ENCODE measurements around the gene KREMEN2.
A peak's percentile ranks its signal among the peaks of the same experiment; 100 is the strongest.

Gene KREMEN2

GRCh38 chr16:3007059-3007956 lies 43.2 kb downstream of the KREMEN2 start:
- Histone ChIP-seq H3K23ac (ENCODE audit: low read depth, low read length, poor library complexity) (peak overlapping the region; percentile 85), H3K18ac (ENCODE audit: low read length) (peak overlapping the region; percentile 30), H3K4me1 (ENCODE audit: control insufficient read depth in 2 of 2, insufficient read depth in 1 of 2, low read depth in 1 of 2, low read length in 2 of 2) (peaks cover 17 to 25% of the 10 kb centered on the region in 2 donors), H2BK15ac (ENCODE audit: low read length) (no peak overlapping the region), H3K79me1 (ENCODE audit: low read depth, low read length) (no peaks in the 10 kb centered on the region), H3K27me3 (ENCODE audit: control insufficient read depth in 3 of 3, insufficient read depth in 3 of 3, low read depth in 1 of 3, low read length in 3 of 3) (peaks cover 24 to 68% (median 60%) of the 10 kb centered on the region in 3 experiments), H2AK5ac (ENCODE audit: low read depth, low read length) (no peak overlapping the region), H3K9ac (ENCODE audit: low read depth, low read length, poor library complexity) (peak overlapping the region; percentile 36), H3K36me3 (replicated peaks in 1 of 2; ENCODE audit: control insufficient read depth in 2 of 2, insufficient read depth in 2 of 2, low read length in 2 of 2) (no peaks in the 10 kb centered on the region), H2AFZ (ENCODE audit: low read length) (peak overlapping the region; percentile 58), H3K4me2 (ENCODE audit: insufficient read depth, low read length, poor library complexity, severe bottlenecking) (no peak overlapping the region), H3K14ac (ENCODE audit: low read length) (peak overlapping the region; percentile 26), H3K4me3 (ENCODE audit: low read length in 2 of 2) (no peak overlapping the region), H3K27ac (replicated peaks; ENCODE audit: low read length) (no peak overlapping the region), H2BK5ac (ENCODE audit: low read length) (no peak overlapping the region), H4K8ac (ENCODE audit: low read depth, low read length) (no peak overlapping the region), H4K91ac (ENCODE audit: low read depth, low read length, poor library complexity) (no peak overlapping the region), H3K9me3 (replicated peaks in 1 of 2; ENCODE audit: control insufficient read depth in 2 of 2, insufficient read depth in 1 of 2, low read depth in 1 of 2, low read length in 2 of 2) (no peaks in the 10 kb centered on the region), H3K4ac (ENCODE audit: low read length) (no peak overlapping the region), H2BK12ac (ENCODE audit: low read length) (peak overlapping the region; percentile 59), H2BK120ac (ENCODE audit: low read depth, low read length) (no peak overlapping the region)
- no CpG with 5 or more reads among the region's 13 CpGs for WGBS, 2 donors (ENCODE audit: extremely low coverage in 2 of 2, insufficient read length in 2 of 2, insufficient replicate concordance in 1 of 2)
- no peak for DNase-seq (ENCODE audit: low spot score)

DNA sequence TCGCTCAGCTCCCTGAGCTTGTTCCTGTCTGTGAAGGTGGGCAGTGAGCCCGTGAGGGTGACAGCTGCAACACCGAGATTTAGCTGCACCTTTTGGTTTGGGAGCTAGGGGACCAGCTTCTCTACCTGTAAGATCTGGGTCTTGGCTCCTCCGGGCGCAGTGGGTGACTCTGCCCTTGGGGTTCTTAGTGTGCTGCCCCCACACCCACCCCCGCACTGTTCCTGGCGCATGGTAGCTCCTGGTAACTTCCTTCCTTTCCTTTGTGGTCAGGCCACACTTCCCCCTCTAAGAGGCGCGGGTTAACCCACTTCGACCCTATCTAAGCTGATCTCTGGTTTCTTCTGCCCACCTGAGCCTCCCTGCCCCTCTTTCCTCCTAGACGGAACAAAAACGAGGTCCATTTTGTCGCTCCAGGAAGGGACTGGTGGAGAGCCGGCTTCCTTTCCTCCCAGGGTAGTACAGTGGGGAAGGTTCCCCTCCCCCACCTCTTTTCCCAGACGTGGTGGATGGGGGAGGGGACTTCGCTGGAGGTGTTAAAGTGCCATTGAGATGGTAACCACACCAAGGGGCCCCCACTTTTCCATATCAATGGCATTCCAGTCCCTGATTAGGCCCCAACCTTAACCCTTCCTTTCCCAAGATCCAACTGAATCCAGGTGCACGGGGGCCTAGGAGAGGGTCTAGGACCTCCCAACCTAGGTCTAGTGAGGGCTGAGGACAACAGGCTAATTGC lies 44.0 kb downstream of the KREMEN2 start:
- H3K4me2 ChIP-seq (ENCODE audit: insufficient read depth, low read length, poor library complexity, severe bottlenecking), result no peak overlapping the region
- H3K9ac ChIP-seq (ENCODE audit: low read depth, low read length, poor library complexity), result peak overlapping the region; percentile 36
- no peak overlapping the region for H3K27ac ChIP-seq (replicated peaks; ENCODE audit: low read length)
- no peak overlapping the region for H3K4me3 ChIP-seq (ENCODE audit: low read length in 2 of 2)
- H3K14ac ChIP-seq (ENCODE audit: low read length), result peak overlapping the region; percentile 26
- H3K4ac ChIP-seq (ENCODE audit: low read length), result no peak overlapping the region
- no peak overlapping the region for H4K91ac ChIP-seq (ENCODE audit: low read depth, low read length, poor library complexity)
- peaks cover 26 to 76% (median 68%) of the 10 kb centered on the region in 3 experiments for H3K27me3 ChIP-seq (ENCODE audit: control insufficient read depth in 3 of 3, insufficient read depth in 3 of 3, low read depth in 1 of 3, low read length in 3 of 3)
- H3K36me3 ChIP-seq (replicated peaks in 1 of 2; ENCODE audit: control insufficient read depth in 2 of 2, insufficient read depth in 2 of 2, low read length in 2 of 2), result no peaks in the 10 kb centered on the region
- H3K4me1 ChIP-seq (ENCODE audit: control insufficient read depth in 2 of 2, insufficient read depth in 1 of 2, low read depth in 1 of 2, low read length in 2 of 2), result peaks cover 19 to 25% of the 10 kb centered on the region in 2 donors
- H3K79me1 ChIP-seq (ENCODE audit: low read depth, low read length), result no peaks in the 10 kb centered on the region
- no peak overlapping the region for H2AK5ac ChIP-seq (ENCODE audit: low read depth, low read length)
- H2BK15ac ChIP-seq (ENCODE audit: low read length), result no peak overlapping the region
- H3K18ac ChIP-seq (ENCODE audit: low read length), result peak overlapping the region; percentile 30
- no peaks in the 10 kb centered on the region for H3K9me3 ChIP-seq (replicated peaks in 1 of 2; ENCODE audit: control insufficient read depth in 2 of 2, insufficient read depth in 1 of 2, low read depth in 1 of 2, low read length in 2 of 2)
- DNase-seq (ENCODE audit: low spot score), result no peak
- H2BK5ac ChIP-seq (ENCODE audit: low read length), result no peak overlapping the region
- H2BK12ac ChIP-seq (ENCODE audit: low read length), result peak overlapping the region; percentile 59
- no peak overlapping the region for H4K8ac ChIP-seq (ENCODE audit: low read depth, low read length)
- WGBS, 2 donors (ENCODE audit: extremely low coverage in 2 of 2, insufficient read length in 2 of 2, insufficient replicate concordance in 1 of 2), result no CpG with 5 or more reads among the region's 17 CpGs
- H2BK120ac ChIP-seq (ENCODE audit: low read depth, low read length), result no peak overlapping the region
- H2AFZ ChIP-seq (ENCODE audit: low read length), result peak overlapping the region; percentile 58
- H3K23ac ChIP-seq (ENCODE audit: low read depth, low read length, poor library complexity), result no peak overlapping the region

DNA sequence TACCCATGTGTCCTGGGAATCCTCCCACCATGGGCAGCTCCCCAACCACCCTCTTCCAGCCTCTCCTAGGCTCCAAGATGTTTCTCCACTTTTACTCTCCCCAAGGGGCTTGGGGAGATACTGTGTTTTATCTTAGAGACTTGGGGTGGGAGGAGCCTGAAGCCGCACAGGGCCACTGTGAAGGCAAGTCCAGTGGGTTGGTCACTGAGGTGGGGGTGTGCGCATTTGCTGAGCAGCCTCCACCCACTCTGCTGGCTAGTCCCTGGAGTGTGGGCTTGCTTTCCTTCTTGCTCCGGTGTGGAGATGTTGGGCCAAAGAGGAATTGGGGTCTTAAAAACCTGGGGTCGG lies 44.6 kb downstream of the KREMEN2 start:
- DNase-seq (ENCODE audit: low spot score), result no peak
- H3K9me3 ChIP-seq (replicated peaks in 1 of 2; ENCODE audit: control insufficient read depth in 2 of 2, insufficient read depth in 1 of 2, low read depth in 1 of 2, low read length in 2 of 2), result no peaks in the 10 kb centered on the region
- no peak overlapping the region for H3K27ac ChIP-seq (replicated peaks; ENCODE audit: low read length)
- no peak overlapping the region for H4K91ac ChIP-seq (ENCODE audit: low read depth, low read length, poor library complexity)
- peak overlapping the region; percentile 52 for H3K18ac ChIP-seq (ENCODE audit: low read length)
- H3K27me3 ChIP-seq (ENCODE audit: control insufficient read depth in 3 of 3, insufficient read depth in 3 of 3, low read depth in 1 of 3, low read length in 3 of 3), result peaks cover 31 to 82% (median 73%) of the 10 kb centered on the region in 3 experiments
- H3K4ac ChIP-seq (ENCODE audit: low read length), result no peak overlapping the region
- peak overlapping the region; percentile 25 for H3K23ac ChIP-seq (ENCODE audit: low read depth, low read length, poor library complexity)
- no peak overlapping the region for H3K4me2 ChIP-seq (ENCODE audit: insufficient read depth, low read length, poor library complexity, severe bottlenecking)
- H3K4me1 ChIP-seq (ENCODE audit: control insufficient read depth in 2 of 2, insufficient read depth in 1 of 2, low read depth in 1 of 2, low read length in 2 of 2), result peaks cover 19 to 25% of the 10 kb centered on the region in 2 donors
- H3K14ac ChIP-seq (ENCODE audit: low read length), result peak overlapping the region; percentile 47
- no peak overlapping the region for H2BK12ac ChIP-seq (ENCODE audit: low read length)
- no peaks in the 10 kb centered on the region for H3K36me3 ChIP-seq (replicated peaks in 1 of 2; ENCODE audit: control insufficient read depth in 2 of 2, insufficient read depth in 2 of 2, low read length in 2 of 2)
- no peak overlapping the region for H3K9ac ChIP-seq (ENCODE audit: low read depth, low read length, poor library complexity)
- no peak overlapping the region for H4K8ac ChIP-seq (ENCODE audit: low read depth, low read length)
- H2AFZ ChIP-seq (ENCODE audit: low read length), result no peak overlapping the region
- H2BK120ac ChIP-seq (ENCODE audit: low read depth, low read length), result no peak overlapping the region
- H3K79me1 ChIP-seq (ENCODE audit: low read depth, low read length), result no peaks in the 10 kb centered on the region
- no peak overlapping the region for H2BK5ac ChIP-seq (ENCODE audit: low read length)
- peak overlapping the region; percentile 40 for H2AK5ac ChIP-seq (ENCODE audit: low read depth, low read length)
- WGBS, 2 donors (ENCODE audit: extremely low coverage in 2 of 2, insufficient read length in 2 of 2, insufficient replicate concordance in 1 of 2), result no CpG with 5 or more reads among the region's 4 CpGs
- no peak overlapping the region for H3K4me3 ChIP-seq (ENCODE audit: low read length in 2 of 2)
- no peak overlapping the region for H2BK15ac ChIP-seq (ENCODE audit: low read length)

All from neuronal stem cell (in vitro differentiated cells).